HAP-1 (cell line): ENCODE data around the gene ANKHD1.
"Not testable (repeated sequence)": the region's sequence is repeated elsewhere in the genome, so short reads cannot be mapped to it uniquely, and the experiment has no call there.

Experiments used
- DNase-seq, 2 experiments: peaks; one replicate each; pipeline ENCODE4 v3.0.0-alpha.2; 2016 to 2020; ENCODE audit warnings: low spot score in 2 of 2
- H3K27me3 ChIP-seq: fragments of 250-450 bp; sonication (Bioruptor Pico); 2 replicates; pipeline ENCODE4 v1.5.1; 2020; ENCODE audit warnings: low read depth, mild to moderate bottlenecking, moderate library complexity
- H3K36me3 ChIP-seq: fragments of 250-450 bp; sonication (Bioruptor Pico); replicated peaks from 2 replicates; pipeline ENCODE4 v1.5.1; 2020; ENCODE audit warnings: mild to moderate bottlenecking
- H3K4me1 ChIP-seq: fragments of 250-450 bp; sonication (Bioruptor Pico); 2 replicates; pipeline ENCODE4 v1.5.1; 2020; ENCODE audit warnings: mild to moderate bottlenecking
- H3K4me3 ChIP-seq: fragments of 250-450 bp; sonication (Bioruptor Pico); 2 replicates; pipeline ENCODE4 v1.5.1; 2020; ENCODE audit warnings: mild to moderate bottlenecking, moderate library complexity
- H3K9me3 ChIP-seq: fragments of 250-450 bp; sonication (Bioruptor Pico); 2 replicates; pipeline ENCODE4 v1.5.1; 2020; ENCODE audit warnings: mild to moderate bottlenecking, moderate library complexity
- in situ Hi-C: fragments of 300-500 bp; cut with MboI; formaldehyde crosslinking; loops from 3 replicates; pipeline ENCODE4 v1.14.3; 2020; ENCODE audit warnings: low sequenced_read_pairs, inconsistent platforms, mixed read lengths

Gene ANKHD1

DNA sequence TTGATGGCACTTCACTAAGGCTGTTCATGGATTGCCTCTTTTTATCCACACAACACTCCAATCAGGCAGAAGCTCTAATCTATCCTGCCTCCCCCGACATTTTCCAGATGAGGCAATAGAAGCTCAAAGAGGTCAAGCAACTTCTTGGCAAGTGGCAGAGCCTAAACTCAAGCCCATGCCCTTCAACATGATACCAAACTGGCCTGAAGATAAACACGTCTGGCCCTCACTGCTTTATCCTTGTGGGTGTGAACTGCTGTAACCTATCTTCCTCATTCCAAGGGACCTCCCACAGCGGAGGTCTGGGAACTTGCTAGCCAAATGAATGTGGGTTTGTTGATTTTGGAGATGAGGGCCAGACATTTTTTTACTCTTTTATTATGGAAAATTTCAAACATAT lies 172.5 kb downstream of the ANKHD1 start:
- no peaks in the 10 kb centered on the region for H3K4me1 ChIP-seq
- H3K4me3 ChIP-seq, result no peak overlapping the region
- H3K9me3 ChIP-seq, result no peaks in the 10 kb centered on the region
- DNase-seq, result no peak
- no peaks in the 10 kb centered on the region for H3K36me3 ChIP-seq
- in situ Hi-C loops, result no loop called here
- H3K27me3 ChIP-seq, result no peaks in the 10 kb centered on the region

DNA sequence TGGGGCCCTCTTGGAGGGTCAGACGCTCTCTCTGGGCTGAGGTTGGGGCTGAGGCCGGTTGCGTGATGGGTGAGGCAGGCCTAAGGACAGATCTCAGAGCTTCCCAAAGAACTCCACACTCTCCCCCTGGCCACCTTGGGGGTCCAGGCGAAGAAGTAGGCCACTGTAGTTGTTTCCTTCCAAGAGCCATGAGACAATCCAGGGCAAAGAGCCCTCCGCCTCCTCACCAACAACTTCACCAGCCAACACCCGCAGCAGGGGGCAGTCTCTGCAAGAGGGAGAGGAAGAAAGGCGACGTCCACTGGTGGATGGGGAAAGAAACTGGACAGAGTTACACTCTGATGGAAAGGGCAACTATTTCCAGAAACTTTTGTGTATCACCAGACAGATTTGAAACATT lies 173.7 kb downstream of the ANKHD1 start:
- no peaks in the 10 kb centered on the region for H3K4me1 ChIP-seq

DNA sequence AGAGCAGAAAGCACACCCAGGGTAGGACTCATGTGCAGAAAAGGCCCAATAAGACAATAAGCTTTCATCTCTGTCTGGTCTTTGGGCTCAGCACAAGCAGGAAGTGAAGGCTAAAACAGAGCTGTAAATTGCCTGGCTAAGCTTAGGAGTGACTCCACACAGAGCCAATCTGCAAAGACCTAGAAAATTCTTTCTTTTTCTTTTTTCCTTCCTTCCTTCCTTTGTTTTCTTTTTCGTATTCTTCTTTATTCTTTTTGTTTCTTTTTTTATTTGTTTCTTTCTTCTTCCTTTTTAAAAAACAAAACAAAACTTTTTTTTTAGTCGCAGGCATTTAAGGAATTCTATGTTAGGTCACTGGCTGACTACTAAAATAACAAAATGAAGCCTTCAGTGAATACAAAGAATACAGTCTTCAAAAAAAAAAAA lies 175.2 kb downstream of the ANKHD1 start:
- no peak overlapping the region for H3K4me3 ChIP-seq
- H3K9me3 ChIP-seq, result no peaks in the 10 kb centered on the region
- H3K27me3 ChIP-seq, result no peaks in the 10 kb centered on the region; the same call in 1 of the 2 replicates
- DNase-seq, result no peak
- H3K4me1 ChIP-seq, result no peaks in the 10 kb centered on the region
- H3K36me3 ChIP-seq, result no peaks in the 10 kb centered on the region
- in situ Hi-C loops, result no loop called here

More for the DNA sequence above, 173.7 kb downstream of the ANKHD1 start:
- no peaks in the 10 kb centered on the region for H3K9me3 ChIP-seq
- H3K4me3 ChIP-seq, result no peak overlapping the region
- peak in 1 of 2 experiments; percentile 41 for DNase-seq
- H3K36me3 ChIP-seq, result no peaks in the 10 kb centered on the region
- H3K27me3 ChIP-seq, result no peaks in the 10 kb centered on the region
- in situ Hi-C loops, result no loop called here

DNA sequence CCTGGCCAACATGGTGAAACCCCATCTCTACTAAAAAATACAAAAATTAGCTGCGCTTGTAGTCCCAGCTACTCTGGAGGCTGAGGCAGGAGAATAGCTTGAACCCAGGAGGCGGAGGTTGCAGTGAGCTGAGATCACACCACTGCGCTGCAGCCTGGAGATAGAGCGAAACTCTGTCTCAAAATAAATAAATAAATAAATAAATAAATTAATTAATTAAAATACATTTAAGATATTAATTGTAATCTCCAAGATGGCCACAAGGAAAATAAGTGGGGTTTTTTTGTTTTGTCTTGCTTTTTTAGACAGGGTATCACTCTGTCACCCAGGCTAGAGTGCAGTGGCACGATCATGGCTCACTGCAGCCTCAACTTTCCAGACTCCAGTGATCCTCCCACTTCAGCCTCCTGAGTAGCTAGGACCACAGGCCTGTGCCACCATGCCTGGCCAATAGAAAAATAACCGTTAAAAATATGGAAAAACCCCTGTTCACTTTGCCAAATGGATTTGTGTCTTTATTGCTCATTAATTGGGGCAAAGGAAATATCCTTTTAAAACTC lies 177.6 kb downstream of the ANKHD1 start:
- H3K36me3 ChIP-seq, in situ Hi-C loops, DNase-seq, H3K27me3 ChIP-seq, H3K9me3 ChIP-seq, H3K4me1 ChIP-seq, H3K4me3 ChIP-seq: not testable (repeated sequence)

DNA sequence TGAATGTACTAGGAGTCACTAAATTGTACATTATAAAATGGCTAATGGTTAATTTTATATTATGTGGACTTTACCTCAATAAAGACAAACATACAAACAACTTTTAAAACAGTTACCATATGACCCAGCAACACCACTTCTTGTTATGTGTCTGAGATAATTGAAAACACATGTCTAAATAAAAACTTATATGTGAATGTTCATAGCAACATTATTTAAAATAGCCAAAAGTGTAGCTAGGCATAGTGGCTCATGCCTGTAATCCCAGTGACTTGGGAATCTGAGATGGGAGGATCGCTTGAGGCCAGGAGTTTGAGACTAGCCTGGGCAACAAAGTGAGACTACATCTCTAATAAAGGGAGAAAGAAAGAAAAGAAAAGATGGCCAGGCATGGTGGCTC lies 185.9 kb downstream of the ANKHD1 start:
- no peak for DNase-seq
- no peak overlapping the region for H3K4me3 ChIP-seq
- H3K4me1 ChIP-seq, result no peaks in the 10 kb centered on the region
- H3K9me3 ChIP-seq, result no peaks in the 10 kb centered on the region
- in situ Hi-C loops, result no loop called here
- no peaks in the 10 kb centered on the region for H3K27me3 ChIP-seq
- H3K36me3 ChIP-seq, result no peaks in the 10 kb centered on the region

DNA sequence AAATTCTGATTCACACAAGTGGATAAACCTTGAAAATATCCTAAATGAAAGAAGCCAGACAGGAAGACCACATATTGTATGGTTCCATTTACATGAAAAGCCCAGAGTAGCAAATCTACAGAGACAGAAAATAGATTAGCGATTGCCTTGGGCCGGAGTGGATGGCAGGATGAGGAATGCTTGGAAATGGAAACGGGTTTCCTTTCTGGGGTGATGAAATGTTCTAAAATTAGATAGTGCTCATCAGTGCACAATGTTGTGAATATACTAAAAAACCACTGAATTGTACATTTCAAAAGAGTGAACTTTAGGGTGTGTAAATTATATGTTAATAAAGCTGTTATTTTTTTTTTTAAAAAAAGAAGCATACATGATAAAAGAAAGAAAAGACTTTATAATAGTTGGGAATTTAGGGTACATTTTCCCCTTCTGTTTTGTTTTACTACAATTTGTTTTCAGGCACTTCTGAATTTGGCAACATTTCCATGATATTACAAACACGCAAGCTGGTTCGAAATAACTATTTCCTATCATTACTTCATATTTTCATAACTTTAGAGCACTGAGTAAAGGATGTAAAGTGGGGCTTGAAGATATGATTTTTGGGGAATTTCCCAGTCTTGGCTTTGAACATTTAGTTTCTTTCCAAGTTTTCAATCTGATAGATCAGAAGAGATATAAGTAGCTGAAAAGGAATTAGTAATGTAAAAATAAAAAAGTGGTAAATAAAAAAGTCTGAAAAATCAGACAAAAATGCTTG lies 186.9 kb downstream of the ANKHD1 start:
- Histone ChIP-seq H3K36me3 (no peaks in the 10 kb centered on the region), H3K27me3 (no peaks in the 10 kb centered on the region), H3K4me3 (no peak overlapping the region), H3K4me1 (no peaks in the 10 kb centered on the region), H3K9me3 (no peaks in the 10 kb centered on the region)
- DNase-seq, result no peak
- in situ Hi-C loops, result no loop called here
